Measurements from ENCODE around the gene ABHD17A. TPM values are rescaled to one million over a fixed set of nuclear protein-coding genes. Genes with fewer than 3 reads are reported as not detected.

ABHD17A gene
- total and polyA plus RNA-seq, 9 of the 15 experiments (the other 6 are each of a cell fraction or from before 2014, with no cell fraction given), result 0.04 to 135 (median 21.8) TPM; not detected in 1

- TF ChIP-seq ZNF589 (CRISPR knock-in tag; IDR thresholded peaks at IDR 0.05; ENCODE audit: low read depth) (0 out of 2 replicates have a peak, but pooled peaks have one; percentile 7), TGIF2 (CRISPR knock-in tag; IDR thresholded peaks at IDR 0.05) (no peak), MEIS2 (IDR thresholded peaks at IDR 0.05; ENCODE audit: partially characterized antibody) (peak; percentile 15), NR2C1 (IDR thresholded peaks at IDR 0.05) (peak; percentile 95), NR2C1 (tag; IDR thresholded peaks at IDR 0.05) (peak; percentile 87)
These were observed 10.6 kb downstream of the ABHD17A start (continued) for GRCh38 chr19:1874554-1875185.

- DNase-seq (ENCODE audit: extremely low read depth in 1 of 4, low spot score in 3 of 4) (peak in 3 of 4 experiments; percentile 54 to 57 (median 57)), FAIRE-seq (no peak), ATAC-seq (peak; percentile 12; the same call in 2 of the 3 replicates)
- Histone ChIP-seq H4K20me1 (replicated peaks; ENCODE audit: control insufficient read depth, insufficient read depth, low read length) (peaks cover 5% of the 10 kb centered on the region; the same call in 1 of the 2 replicates), H3K36me3 (ENCODE audit: control insufficient read depth, insufficient read depth, low read length) (peaks cover 37% of the 10 kb centered on the region; the same call in 2 of the 3 replicates), H3K9me3 (replicated peaks; ENCODE audit: control insufficient read depth, insufficient read depth, low read depth, low read length) (no peaks in the 10 kb centered on the region), H2AFZ (ENCODE audit: low read depth, low read length) (peak overlapping the region; percentile 30), H3K27me3 (ENCODE audit: control insufficient read depth in 2 of 2, insufficient read depth in 2 of 2, low read length in 2 of 2) (no peaks in the 10 kb centered on the region), H3K4me2 (ENCODE audit: insufficient read depth, low read length) (peak overlapping the region; percentile 85), H3K9ac (ENCODE audit: insufficient read depth in 1 of 2, low read depth in 2 of 2, low read length in 2 of 2) (peak overlapping the region; percentile 94 to 95), H3K79me2 (ENCODE audit: control insufficient read depth, insufficient read depth, low read length) (peaks cover 70% of the 10 kb centered on the region), H3K4me1 (replicated peaks in 1 of 2; ENCODE audit: control insufficient read depth in 2 of 2, insufficient read depth in 2 of 2, low read length in 2 of 2) (peaks cover 45 to 55% of the 10 kb centered on the region in 2 experiments), H3K4me3 (peak overlapping the region; percentile 100), H3K9me1 (ENCODE audit: control insufficient read depth, insufficient read depth, low read length) (no peaks in the 10 kb centered on the region), H3K27ac (ENCODE audit: extremely low read depth, low read depth, low read length) (peak overlapping the region; percentile 94)
- intact Hi-C loops (cut with micrococcal nuclease), result loop anchor here (2.0 kb wide), 1 partner anchor 23 kb away; no protein-coding TSS in a partner anchor
- ChIA-PET POLR2A (interaction anchor here (0.6 to 1.9 kb wide), 4 partner anchors 10 to 218 kb away, joined by 3 to 8 read pairs (median 4); partner anchors contain the start of gene ABHD17A), CTCF (ENCODE audit: low intra/inter-chr PET ratio) (no interaction called here)
- in situ Hi-C loops (cut with MboI), result no loop called here
- WGBS (ENCODE audit: insufficient coverage, low coverage, missing lambda C conversion rate), result 7% methylated on average over 28 of the region's 29 CpGs
- BruUV-seq (replicated peaks), result no TSS peak
- peak in 1 of 2 experiments; percentile 87; a peak in 2 of 4 replicates for TF ChIP-seq NONO (IDR thresholded peaks at IDR 0.05; ENCODE audit: low read depth in 2 of 2, low read length in 1 of 2)
- TF ChIP-seq ZNF518B (CRISPR knock-in tag; IDR thresholded peaks at IDR 0.05), result no peak
- TF ChIP-seq NR2C2 (CRISPR knock-in tag; IDR thresholded peaks at IDR 0.05), result no peak
- TF ChIP-seq NR2C2 (tag; IDR thresholded peaks at IDR 0.05), result no peak
- TF ChIP-seq ZNF592 (IDR thresholded peaks at IDR 0.05), result 0 out of 2 replicates have a peak, but pooled peaks have one; percentile 57
These were observed 11.5 kb downstream of the ABHD17A start for GRCh38 chr19:1873524-1874473.

Measured in K562 (cell line).